ENCODE measurements around the gene KREMEN1. TPM values are rescaled to one million over a fixed set of nuclear protein-coding genes. Genes with fewer than 3 reads are reported as not detected.

Gene KREMEN1
- total RNA-seq, 1 donor from 2014 or later: 23.3 TPM

DNA sequence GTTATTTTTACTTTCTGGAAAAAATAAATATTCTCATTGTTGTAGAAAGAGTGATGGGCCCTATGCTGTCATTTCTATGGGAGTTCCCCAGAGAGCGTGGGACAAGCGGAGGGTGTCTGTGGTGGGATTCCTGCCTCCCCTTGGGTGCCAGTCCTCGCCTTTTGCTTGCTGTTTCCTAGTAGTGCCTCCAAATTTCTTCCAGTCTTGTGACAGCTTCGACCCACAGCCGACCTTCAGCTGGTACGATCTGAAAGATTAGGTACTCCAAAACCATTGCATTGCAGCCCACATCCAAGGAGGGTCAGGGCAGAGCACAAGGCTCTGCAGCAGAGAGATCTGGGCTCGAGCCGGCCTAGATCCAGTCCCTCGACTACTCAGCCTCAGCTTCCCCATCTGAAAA is 73.9 kb downstream of the KREMEN1 start:
- H3K27me3 ChIP-seq: no peaks in the 10 kb centered on the region
- TF ChIP-seq, protein P1, sequence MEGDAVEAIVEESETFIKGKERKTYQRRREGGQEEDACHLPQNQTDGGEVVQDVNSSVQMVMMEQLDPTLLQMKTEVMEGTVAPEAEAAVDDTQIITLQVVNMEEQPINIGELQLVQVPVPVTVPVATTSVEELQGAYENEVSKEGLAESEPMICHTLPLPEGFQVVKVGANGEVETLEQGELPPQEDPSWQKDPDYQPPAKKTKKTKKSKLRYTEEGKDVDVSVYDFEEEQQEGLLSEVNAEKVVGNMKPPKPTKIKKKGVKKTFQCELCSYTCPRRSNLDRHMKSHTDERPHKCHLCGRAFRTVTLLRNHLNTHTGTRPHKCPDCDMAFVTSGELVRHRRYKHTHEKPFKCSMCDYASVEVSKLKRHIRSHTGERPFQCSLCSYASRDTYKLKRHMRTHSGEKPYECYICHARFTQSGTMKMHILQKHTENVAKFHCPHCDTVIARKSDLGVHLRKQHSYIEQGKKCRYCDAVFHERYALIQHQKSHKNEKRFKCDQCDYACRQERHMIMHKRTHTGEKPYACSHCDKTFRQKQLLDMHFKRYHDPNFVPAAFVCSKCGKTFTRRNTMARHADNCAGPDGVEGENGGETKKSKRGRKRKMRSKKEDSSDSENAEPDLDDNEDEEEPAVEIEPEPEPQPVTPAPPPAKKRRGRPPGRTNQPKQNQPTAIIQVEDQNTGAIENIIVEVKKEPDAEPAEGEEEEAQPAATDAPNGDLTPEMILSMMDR (IDR thresholded peaks at IDR 0.05): no peak
- peaks cover 16% of the 10 kb centered on the region for H3K4me1 ChIP-seq
- H3K4me3 ChIP-seq: no peak overlapping the region
- H3K36me3 ChIP-seq: peaks cover 6% of the 10 kb centered on the region
- H3K9me3 ChIP-seq: no peaks in the 10 kb centered on the region
- H3K27ac ChIP-seq: no peak overlapping the region
- intact Hi-C loops (cut with DNase I): no loop called here
- DNase-seq (peak; percentile 41), ATAC-seq (no peak)

DNA sequence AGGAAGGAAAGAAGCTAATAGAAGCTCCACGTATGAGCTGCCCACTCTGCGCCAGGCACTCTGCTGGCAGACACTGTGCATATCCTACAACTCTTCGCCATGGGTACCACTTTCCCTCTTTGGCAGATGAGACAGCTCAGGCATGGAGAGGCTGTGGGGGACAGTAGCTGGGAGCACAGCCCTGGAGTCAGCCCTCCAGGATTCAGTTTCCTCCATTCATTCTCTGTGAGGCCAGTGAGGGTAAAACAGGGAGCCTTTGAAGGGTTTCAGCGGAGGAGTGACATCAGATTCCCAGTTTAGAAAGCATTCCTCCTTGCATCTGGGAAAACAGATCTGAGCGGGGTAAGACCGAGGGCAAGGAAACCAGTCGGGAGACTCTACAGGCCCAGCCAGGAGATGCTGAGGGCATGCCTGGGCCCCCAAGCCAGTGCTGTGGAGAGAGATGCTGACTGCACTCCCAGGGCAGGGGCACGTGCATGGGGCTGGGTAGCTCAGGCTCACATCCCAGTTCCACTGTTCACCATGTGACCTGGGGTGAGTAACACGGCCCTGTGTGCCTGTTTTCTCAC is 74.6 kb downstream of the KREMEN1 start:
- Histone ChIP-seq H3K27me3 (no peaks in the 10 kb centered on the region), H3K4me3 (no peak overlapping the region), H3K36me3 (no peaks in the 10 kb centered on the region), H3K27ac (no peak overlapping the region), H3K4me1 (peaks cover 22% of the 10 kb centered on the region), H3K9me3 (no peaks in the 10 kb centered on the region)
- no peak for ATAC-seq
- intact Hi-C loops (cut with DNase I): no loop called here
- DNase-seq: peak; percentile 28
- TF ChIP-seq, protein P1 (IDR thresholded peaks at IDR 0.05): no peak

DNA sequence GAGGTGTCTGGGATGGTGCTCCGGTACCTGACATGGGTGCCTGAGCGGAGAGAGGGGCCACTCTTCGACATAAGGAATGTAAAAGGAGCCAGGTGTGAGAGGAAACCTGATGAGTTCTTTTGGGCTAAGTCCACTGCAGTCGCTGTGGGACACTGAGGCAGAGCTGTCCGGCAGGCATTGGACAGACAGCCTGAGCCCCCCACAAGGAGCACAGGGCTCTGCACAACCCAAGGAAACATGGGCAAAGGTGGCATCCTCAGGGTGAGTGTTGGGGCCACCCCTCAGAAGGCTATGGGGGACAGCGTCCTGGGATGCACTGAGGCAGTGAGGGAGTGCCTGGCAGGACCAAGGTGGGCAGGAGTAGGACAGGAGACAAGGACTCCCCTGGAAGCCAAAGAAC is 75.2 kb downstream of the KREMEN1 start:
- TF ChIP-seq, protein P1 (IDR thresholded peaks at IDR 0.05): no peak
- no peak for ATAC-seq
- DNase-seq: peak; percentile 40
- Histone ChIP-seq H3K4me1 (peaks cover 29% of the 10 kb centered on the region), H3K36me3 (no peaks in the 10 kb centered on the region), H3K27me3 (no peaks in the 10 kb centered on the region), H3K4me3 (no peak overlapping the region), H3K9me3 (no peaks in the 10 kb centered on the region), H3K27ac (no peak overlapping the region)
- intact Hi-C loops (cut with DNase I): no loop called here

DNA sequence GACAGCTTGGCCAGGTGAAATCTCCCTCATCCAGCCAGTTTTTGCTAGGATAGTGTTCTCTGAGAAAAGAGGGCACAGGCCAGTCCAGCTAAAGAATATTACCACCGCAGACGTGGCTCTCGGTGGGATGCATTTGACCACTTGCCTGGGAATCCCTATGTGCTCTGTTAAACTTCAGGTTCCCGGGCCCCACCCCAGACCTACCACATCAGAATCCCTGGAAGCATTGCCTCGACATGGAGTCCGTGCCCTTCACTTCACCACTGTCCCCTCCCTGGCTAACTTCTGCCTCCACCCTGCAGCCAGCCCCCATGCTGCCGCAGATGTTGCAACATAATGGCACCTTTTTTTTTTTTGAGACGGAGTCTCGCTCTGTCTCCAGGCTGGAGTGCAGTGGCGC is 76.0 kb downstream of the KREMEN1 start:
- no peaks in the 10 kb centered on the region for H3K36me3 ChIP-seq
- H3K9me3 ChIP-seq: no peaks in the 10 kb centered on the region
- H3K4me1 ChIP-seq: peaks cover 30% of the 10 kb centered on the region
- H3K27ac ChIP-seq: no peak overlapping the region
- no peaks in the 10 kb centered on the region for H3K27me3 ChIP-seq
- TF ChIP-seq, protein P1 (IDR thresholded peaks at IDR 0.05): no peak
- H3K4me3 ChIP-seq: no peak overlapping the region
- intact Hi-C loops (cut with DNase I): no loop called here
- DNase-seq: peak; percentile 15
- ATAC-seq: no peak

DNA sequence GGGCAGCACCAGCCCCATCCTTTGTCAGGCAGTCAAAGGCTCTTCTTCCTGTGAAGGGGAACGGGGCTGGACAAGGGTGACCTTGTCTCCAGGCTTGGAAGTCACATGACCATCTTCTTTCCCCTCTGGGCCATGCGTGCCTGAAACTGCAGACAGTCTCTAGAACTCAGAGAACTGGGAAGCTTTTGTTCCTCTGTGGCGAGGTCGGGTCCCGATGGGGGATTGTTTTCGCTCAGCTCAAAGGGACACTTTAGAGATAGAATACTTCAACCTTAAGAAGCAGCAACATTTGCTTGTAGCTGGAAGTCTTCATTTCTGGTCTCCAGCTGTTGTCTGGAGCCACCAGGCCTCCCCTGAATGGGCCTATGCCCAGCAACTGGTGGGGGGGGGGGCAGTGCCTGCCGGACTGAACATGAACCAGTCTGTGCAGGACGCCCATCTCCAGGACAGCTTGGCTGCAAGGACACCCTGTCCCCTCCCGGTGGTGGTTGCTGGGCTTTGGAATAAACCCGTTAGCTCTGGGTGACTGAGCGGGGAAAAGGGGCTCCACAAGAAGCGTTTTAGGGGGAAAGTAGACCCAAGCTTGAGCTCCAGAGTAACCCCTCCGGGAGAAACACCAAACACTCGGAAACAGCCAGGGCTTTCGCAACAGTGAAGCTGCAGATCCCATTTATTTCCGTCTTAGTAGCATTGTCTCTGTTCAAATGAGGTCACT is 77.2 kb downstream of the KREMEN1 start:
- Histone ChIP-seq H3K4me1 (peaks cover 32% of the 10 kb centered on the region), H3K4me3 (no peak overlapping the region), H3K36me3 (no peaks in the 10 kb centered on the region), H3K9me3 (no peaks in the 10 kb centered on the region), H3K27me3 (no peaks in the 10 kb centered on the region), H3K27ac (peak overlapping the region; percentile 42)
- TF ChIP-seq, protein P1 (IDR thresholded peaks at IDR 0.05): no peak
- peak; percentile 39 for DNase-seq
- intact Hi-C loops (cut with DNase I): no loop called here
- no peak for ATAC-seq

Data from upper lobe of right lung (tissue), 1 donor.